GM18867 (cell line): ENCODE data around the gene C6.

ENCODE experiments used
- ATAC-seq: cut with Tn5 transposase; IDR thresholded peaks from one replicate; pipeline ENCODE4 v1.9.1; 2021; ENCODE audit warnings: mild to moderate bottlenecking, moderate library complexity; ENCODE audit not compliant: unreplicated experiment

C6 gene

GRCh38 chr5:41127967-41128690 is 85.2 kb downstream of the C6 start:
- no peak for ATAC-seq

GRCh38 chr5:41122459-41122858 is 90.9 kb downstream of the C6 start:
- no peak for ATAC-seq

- ATAC-seq: no peak
These were observed 92.7 kb downstream of the C6 start for GRCh38 chr5:41120600-41120999.

GRCh38 chr5:41118177-41118576 is 95.2 kb downstream of the C6 start:
- ATAC-seq: no peak

- no peak for ATAC-seq
These were observed 98.1 kb downstream of the C6 start for GRCh38 chr5:41115281-41115680.

- no peak for ATAC-seq
These were observed 100.6 kb downstream of the C6 start for GRCh38 chr5:41112486-41113455.

GRCh38 chr5:41109186-41109585 is 104.1 kb downstream of the C6 start:
- no peak for ATAC-seq

GRCh38 chr5:41102341-41102740 is 111.0 kb downstream of the C6 start:
- no peak for ATAC-seq

- ATAC-seq: no peak
These were observed 115.7 kb downstream of the C6 start for GRCh38 chr5:41097642-41098041.

- no peak for ATAC-seq
These were observed 117.8 kb downstream of the C6 start for GRCh38 chr5:41095324-41096101.

GRCh38 chr5:41094871-41095270 is 118.5 kb downstream of the C6 start:
- no peak for ATAC-seq

- no peak for ATAC-seq
These were observed 119.5 kb downstream of the C6 start for GRCh38 chr5:41093803-41094202.
